GM19455 (cell line): ENCODE data around the gene JMY.
A peak's percentile ranks its signal among the peaks of the same experiment; 100 is the strongest.

Source experiments
- ATAC-seq: cut with Tn5 transposase; IDR thresholded peaks from one replicate; pipeline ENCODE4 v1.9.1; 2021; ENCODE audit not compliant: unreplicated experiment

JMY gene

GRCh38 chr5:79235634-79236361, at the start of gene JMY:
Gene JMY (plus strand): TSS chr5:79236131. CDS start chr5:79236651, 520 bp downstream.
- ATAC-seq = peak; percentile 68

GRCh38 chr5:79186455-79186854, 49.5 kb upstream of the JMY start:
- no peak for ATAC-seq

DNA sequence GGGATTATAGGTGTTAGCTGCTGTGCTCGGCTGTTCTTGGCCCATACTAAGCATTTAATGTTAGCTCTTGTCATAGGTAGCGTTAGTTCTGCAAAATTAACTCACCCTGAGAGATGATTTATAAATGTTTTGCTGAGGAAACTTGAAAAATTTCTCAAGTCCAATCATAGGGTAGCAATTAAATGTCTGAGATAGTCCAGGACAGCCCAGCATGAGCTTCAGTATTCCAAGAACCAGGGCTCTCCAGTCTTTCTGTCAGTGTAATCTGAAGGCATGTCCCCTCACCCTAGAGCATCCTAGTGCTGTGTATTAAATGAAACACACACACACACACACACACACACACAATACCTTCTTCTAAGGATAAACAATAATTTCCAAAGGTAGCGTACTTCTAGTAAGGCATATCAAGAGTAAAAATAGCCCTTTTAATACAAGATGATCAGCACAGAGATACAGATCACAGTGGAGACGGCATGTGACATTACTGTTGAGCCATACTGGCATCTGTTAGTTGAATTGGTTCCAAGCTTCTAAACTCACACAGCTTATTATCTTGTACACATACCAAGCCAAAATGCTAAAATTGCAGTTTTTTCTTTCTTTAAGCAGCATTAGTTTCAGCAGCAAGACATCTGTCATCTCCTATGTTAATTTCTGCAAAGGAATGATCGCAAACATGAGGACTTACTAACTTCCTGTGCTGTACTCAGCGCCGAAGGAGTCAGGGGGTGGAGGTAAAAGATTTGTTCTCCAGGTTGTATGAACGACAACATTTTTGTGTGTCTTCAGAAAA, 46.3 kb upstream of the JMY start:
- ATAC-seq = no peak

DNA sequence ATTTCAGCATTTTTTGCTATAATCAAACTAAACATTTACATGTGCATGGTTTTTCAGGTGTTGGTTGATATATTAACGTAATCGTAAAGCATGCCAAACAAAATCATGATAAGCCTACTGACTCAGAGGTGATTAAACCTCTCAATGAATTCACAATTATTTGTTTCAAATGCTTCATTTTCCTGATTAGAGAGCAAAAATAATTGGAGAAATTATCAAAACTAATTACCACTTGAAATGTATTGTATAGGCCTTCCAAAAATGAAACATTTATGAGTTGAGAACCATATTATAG, 45.7 kb upstream of the JMY start:
- no peak for ATAC-seq

DNA sequence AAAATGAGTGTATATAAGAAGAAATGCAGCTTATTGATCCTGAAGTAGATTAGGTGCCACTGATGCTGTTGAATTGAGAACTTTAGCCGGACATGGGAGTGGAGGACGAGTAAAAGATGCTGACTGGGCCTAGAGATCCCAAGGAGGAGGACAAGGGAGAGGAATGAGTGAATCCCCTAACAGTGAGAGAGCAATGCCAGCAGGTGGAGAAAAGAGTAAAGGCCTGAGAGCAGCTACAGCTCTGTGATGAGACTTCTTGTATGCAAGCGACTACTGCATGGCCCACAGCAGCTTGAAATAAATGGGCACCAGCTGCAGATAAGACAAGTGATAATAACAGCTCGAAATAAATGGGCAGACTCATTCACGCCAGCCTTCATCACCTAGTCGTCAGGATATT, 44.5 kb upstream of the JMY start:
- no peak for ATAC-seq

- no peak for ATAC-seq
Observed at GRCh38 chr5:79193643-79194042, 42.3 kb upstream of the JMY start.

DNA sequence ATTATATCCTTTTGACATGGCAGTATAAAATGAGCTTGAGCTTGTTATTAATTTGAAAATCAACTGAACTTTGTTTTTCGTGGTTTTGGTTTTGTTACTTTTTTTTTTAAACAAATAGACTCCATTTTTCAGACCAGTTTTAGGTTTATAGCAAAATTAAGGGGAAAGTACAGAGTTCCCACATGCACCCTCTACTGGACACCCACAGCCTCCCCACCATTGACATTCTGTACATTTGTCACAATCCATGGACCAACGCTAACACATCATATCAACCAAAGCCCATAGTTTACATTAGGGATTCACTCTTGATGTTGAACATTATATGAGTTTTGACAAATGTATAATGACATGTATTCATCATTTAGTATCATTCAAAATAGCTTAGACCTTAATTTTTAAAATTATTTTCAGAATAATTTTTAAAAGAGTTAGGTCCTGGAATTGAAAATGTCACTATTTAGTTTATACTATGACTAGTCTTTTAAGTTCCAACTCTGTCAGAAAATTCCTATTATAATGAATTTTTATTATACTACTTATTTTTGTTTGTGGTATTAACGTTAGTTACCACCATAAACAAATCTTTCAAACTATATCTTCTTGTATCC, 35.3 kb upstream of the JMY start:
- ATAC-seq = no peak

GRCh38 chr5:79201206-79201605, 34.7 kb upstream of the JMY start:
- no peak for ATAC-seq

- no peak for ATAC-seq
Observed at GRCh38 chr5:79202076-79202475, 33.9 kb upstream of the JMY start.

DNA sequence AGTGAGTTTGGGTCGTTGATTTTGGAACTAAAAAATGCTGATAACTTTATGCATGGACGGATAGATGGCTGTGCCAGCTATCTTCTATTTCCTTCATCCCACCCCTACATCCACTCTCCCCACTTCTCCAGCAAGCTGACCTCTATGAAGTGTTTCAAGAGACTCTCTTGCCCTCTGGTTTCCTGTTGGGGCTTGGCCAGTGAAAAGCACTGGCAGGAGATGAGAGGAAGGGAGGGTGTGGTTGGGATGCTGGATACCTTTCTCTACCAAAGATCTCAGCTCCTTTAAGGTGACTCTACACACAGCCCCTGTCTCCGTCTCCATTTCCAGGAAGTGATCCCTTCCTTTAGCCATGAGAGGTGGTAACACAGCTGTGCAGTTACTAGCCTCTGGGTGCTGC, 30.0 kb upstream of the JMY start:
- ATAC-seq = no peak

DNA sequence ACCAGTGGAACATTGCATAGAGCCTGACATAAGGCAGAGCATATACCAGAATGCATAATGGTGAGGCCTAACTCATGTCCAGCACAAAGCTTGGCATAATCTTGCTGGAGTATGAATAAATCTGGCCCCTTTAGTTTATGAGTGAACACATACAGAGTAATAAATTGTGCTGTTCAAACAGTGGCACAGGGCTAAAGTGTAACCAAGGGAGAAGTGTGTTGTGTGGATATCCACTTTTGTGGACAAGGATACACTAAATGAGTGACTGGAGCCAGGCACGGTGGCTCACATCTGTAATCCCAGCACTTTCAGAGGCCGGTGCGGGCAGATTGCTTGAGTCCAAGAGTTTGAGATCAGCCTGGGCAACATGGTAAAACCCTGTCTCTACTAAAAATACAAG, 29.4 kb upstream of the JMY start:
- no peak for ATAC-seq

DNA sequence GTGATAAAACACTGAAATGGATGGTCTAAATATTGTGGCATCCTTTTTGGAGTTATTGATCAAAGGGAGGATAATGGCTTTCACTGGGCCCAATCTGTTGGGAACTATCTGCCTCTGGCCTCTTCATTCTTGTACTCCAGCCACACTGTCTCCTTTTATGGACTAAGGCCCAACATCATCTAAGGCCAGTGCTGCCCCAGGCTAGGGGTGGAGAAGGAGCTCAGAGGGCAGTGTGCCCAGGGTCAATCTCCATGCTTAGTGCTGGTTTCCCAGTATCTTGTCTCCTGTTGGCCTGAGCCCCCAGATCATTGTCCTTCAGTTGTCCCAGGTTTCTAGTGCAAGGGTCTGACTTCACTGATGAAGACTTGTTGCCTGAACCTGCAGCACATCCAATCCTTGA, 26.4 kb upstream of the JMY start:
- ATAC-seq = no peak

- ATAC-seq = no peak
Observed at GRCh38 chr5:79224286-79224984, 11.5 kb upstream of the JMY start.

GRCh38 chr5:79225026-79225425, 10.9 kb upstream of the JMY start:
- no peak for ATAC-seq

GRCh38 chr5:79225441-79225840, 10.5 kb upstream of the JMY start:
- ATAC-seq = no peak

DNA sequence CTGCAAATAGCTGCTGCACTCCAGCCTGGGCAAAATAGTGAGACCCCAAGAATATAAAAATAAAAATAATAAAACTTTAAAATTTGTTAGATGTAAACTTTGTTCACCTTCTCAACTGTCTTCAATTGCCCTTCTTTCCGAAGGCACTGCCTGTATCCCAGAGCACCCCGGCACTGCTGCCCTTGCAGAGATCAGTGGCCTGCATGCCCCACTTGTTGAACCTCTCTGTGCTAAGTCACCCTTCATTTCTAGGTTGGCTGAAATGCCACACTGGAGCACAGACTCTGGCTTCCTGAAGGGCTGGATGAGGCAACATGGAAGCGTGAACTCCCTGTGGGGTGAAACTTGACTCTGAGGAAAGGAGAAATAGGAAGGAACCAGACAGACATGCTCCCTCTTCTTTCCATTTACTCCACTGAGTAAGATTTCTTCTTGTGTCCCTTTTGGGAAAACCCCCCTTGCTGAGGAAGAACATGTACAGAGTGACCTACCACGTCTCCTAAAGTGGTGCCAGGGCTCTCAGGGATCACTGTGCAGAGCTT, 8.4 kb upstream of the JMY start:
- no peak for ATAC-seq

GRCh38 chr5:79229357-79230174, 6.4 kb upstream of the JMY start:
- ATAC-seq = peak; percentile 78

- peak; percentile 2 for ATAC-seq
Observed at GRCh38 chr5:79235261-79235633, 684 bp upstream of the JMY start.

DNA sequence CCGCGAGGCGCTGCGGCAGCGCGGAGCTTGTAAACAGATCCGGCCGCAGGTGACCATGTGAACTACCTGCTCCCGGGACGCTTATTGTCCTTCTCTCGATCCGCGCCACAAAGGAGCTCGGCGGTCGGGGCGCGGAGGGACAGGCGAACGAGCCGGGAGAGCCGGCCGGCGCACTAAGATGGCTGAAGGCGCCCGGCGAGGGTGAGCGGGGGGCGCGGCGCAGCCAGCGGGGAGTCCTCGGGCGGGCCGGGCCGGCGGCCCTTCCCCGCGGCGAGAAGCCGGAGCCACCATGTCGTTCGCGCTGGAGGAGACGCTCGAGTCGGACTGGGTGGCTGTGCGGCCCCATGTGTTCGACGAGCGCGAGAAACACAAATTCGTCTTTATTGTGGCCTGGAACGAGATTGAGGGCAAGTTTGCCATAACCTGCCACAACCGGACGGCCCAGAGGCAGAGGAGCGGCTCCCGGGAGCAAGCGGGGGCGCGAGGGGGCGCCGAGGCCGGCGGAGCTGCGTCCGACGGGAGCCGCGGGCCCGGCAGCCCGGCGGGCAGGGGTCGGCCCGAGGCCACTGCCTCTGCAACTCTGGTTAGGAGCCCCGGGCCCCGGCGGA, 535 bp downstream of the JMY start:
- ATAC-seq = peak; percentile 19
